Liver (tissue), 9 donors: ENCODE results near the gene BAIAP3. TPM values are rescaled to one million over a fixed set of nuclear protein-coding genes. Genes with fewer than 3 reads are reported as not detected.

ENCODE experiments used
- DNase-seq: peaks from one replicate; pipeline ENCODE4 v3.0.0-alpha.2; 2017; ENCODE audit warnings: low spot score
- H3K27ac ChIP-seq, 2 donors: one replicate each; pipeline ENCODE4 v1.7.0; 2013; ENCODE audit warnings: inconsistent platforms in 2 of 2, low read length in 2 of 2, control low read depth in 1 of 2, low read depth in 1 of 2, mild to moderate bottlenecking in 1 of 2
- H3K27me3 ChIP-seq, 4 donors: one replicate each; pipeline versions ENCODE4 v1.6.1 to v1.7.0; 2013; ENCODE audit warnings: low read length in 3 of 4, inconsistent platforms in 1 of 4, mild to moderate bottlenecking in 1 of 4, moderate library complexity in 1 of 4; ENCODE audit not compliant: control insufficient read depth in 4 of 4, insufficient read depth in 4 of 4
- H3K36me3 ChIP-seq, 4 donors: one replicate each; pipeline versions ENCODE4 v1.6.1 to v1.7.0; 2013; ENCODE audit warnings: low read length in 3 of 4, mild to moderate bottlenecking in 3 of 4, low read depth in 1 of 4, moderate library complexity in 1 of 4; ENCODE audit not compliant: control insufficient read depth in 4 of 4, insufficient read depth in 3 of 4
- H3K4me1 ChIP-seq, 4 donors: one replicate each; pipeline versions ENCODE4 v1.6.1 to v1.7.0; 2013; ENCODE audit warnings: low read length in 3 of 4, mild to moderate bottlenecking in 3 of 4, moderate library complexity in 1 of 4; ENCODE audit not compliant: control insufficient read depth in 4 of 4, insufficient read depth in 4 of 4
- H3K4me3 ChIP-seq, 3 donors: one replicate each; pipeline versions ENCODE4 v1.6.1 to v1.7.0; 2013; ENCODE audit warnings: low read length in 3 of 3, control low read depth in 1 of 3, low read depth in 1 of 3, mild to moderate bottlenecking in 1 of 3
- H3K9ac ChIP-seq, 2 donors: one replicate each; pipeline ENCODE4 v1.7.0; 2013; ENCODE audit warnings: low read length in 2 of 2, mild to moderate bottlenecking in 2 of 2, moderate library complexity in 2 of 2, control low read depth in 1 of 2, low read depth in 1 of 2
- H3K9me3 ChIP-seq, 4 donors: one replicate each; pipeline versions ENCODE4 v1.6.1 to v1.7.0; 2013; ENCODE audit warnings: low read length in 3 of 4; ENCODE audit not compliant: control insufficient read depth in 4 of 4
- FOXA1 ChIP-seq: IDR thresholded peaks from 2 replicates; pipeline ENCODE4 v1.6.1; 2016; ENCODE audit warnings: antibody characterized with exemption
- GABPA ChIP-seq, 2 donors: IDR thresholded peaks in 1 of 2; conservative IDR thresholded peaks in 1 of 2; 2 replicates each; pipeline ENCODE4 v1.6.1; 2016; ENCODE audit warnings: antibody characterized with exemption in 2 of 2, mild to moderate bottlenecking in 1 of 2, moderate library complexity in 1 of 2
- HNF4A ChIP-seq, 2 donors: conservative IDR thresholded peaks; 2 replicates each; pipeline ENCODE4 v1.6.1; 2016; ENCODE audit warnings: antibody characterized with exemption in 2 of 2, mild to moderate bottlenecking in 2 of 2
- JUND ChIP-seq, 2 donors: IDR thresholded peaks; 2 replicates each; pipeline ENCODE4 v1.6.1; 2016; ENCODE audit warnings: antibody characterized with exemption in 2 of 2
- NR2F2 ChIP-seq: IDR thresholded peaks from 2 replicates; pipeline ENCODE4 v1.6.1; 2016; ENCODE audit warnings: antibody characterized with exemption
- RAD21 ChIP-seq, 2 donors: IDR thresholded peaks; 2 replicates each; pipeline ENCODE4 v1.6.1; 2016; ENCODE audit warnings: antibody characterized with exemption in 2 of 2, mild to moderate bottlenecking in 2 of 2
- TAF1 ChIP-seq: conservative IDR thresholded peaks from 2 replicates; pipeline ENCODE4 v1.6.1; 2016; ENCODE audit warnings: antibody characterized with exemption, mild to moderate bottlenecking
- YY1 ChIP-seq: IDR thresholded peaks from 2 replicates; pipeline ENCODE4 v1.6.1; 2016; ENCODE audit warnings: antibody characterized with exemption, mild to moderate bottlenecking
- WGBS: extraction: QIAGEN DNeasy Blood & Tissue Kit; methylation state at CpG from one replicate; pipeline ENCODE4 v1.1.7; 2013; 5-methylcytosine and 5-hydroxymethylcytosine counted together
- polyA plus RNA-seq, 2 donors: library from polyadenylated mRNA; stranded (reverse) in 1 of 2; unstranded in 1 of 2; fragments of 200-250 nt in 1 of 2; fragments of >200 nt in 1 of 2; fragmentation: Nextera tagmentation in 1 of 2; extraction: Ambion mirVana in 1 of 2; gene quantifications; one replicate each; pipeline versions ENCODE4 v1.2.1 to v1.2.3, GENCODE V29; 2013 to 2015
- total RNA-seq, 2 donors: library from RNA; depleted of rRNA; stranded (reverse); fragments of >200 nt; gene quantifications; one replicate each; pipeline ENCODE4 v1.2.3, GENCODE V29; 2014
- TF ChIP-seq, protein P1 (sequence below): IDR thresholded peaks from 2 replicates; pipeline ENCODE4 v1.6.1; 2016; ENCODE audit warnings: antibody characterized with exemption
- TF ChIP-seq, protein P2 (sequence below): IDR thresholded peaks from 2 replicates; pipeline ENCODE4 v1.6.1; 2016; ENCODE audit warnings: antibody characterized with exemption, mild to moderate bottlenecking
- TF ChIP-seq, protein P3 (sequence below): IDR thresholded peaks from 2 replicates; pipeline ENCODE4 v1.6.1; 2016; ENCODE audit warnings: antibody characterized with exemption
- TF ChIP-seq, protein P4 (sequence below): IDR thresholded peaks from 2 replicates; pipeline ENCODE4 v1.6.1; 2016; ENCODE audit warnings: antibody characterized with exemption
- TF ChIP-seq, protein P5 (sequence below): fragments of 150-350 bp; IDR thresholded peaks from 2 replicates; pipeline ENCODE4 v1.5.1; 2017; ENCODE audit warnings: improper control_type of control experiment, low read depth, low read length; ENCODE audit not compliant: missing input control
- donor health status: healthy.
- donor health status: healthy.
- donor health status: healthy.
- donor health status: healthy.
- donor health status: healthy.

Gene BAIAP3
- total and polyA plus RNA-seq, 4 donors: 1.6 to 3.8 (median 2.6) TPM

DNA sequence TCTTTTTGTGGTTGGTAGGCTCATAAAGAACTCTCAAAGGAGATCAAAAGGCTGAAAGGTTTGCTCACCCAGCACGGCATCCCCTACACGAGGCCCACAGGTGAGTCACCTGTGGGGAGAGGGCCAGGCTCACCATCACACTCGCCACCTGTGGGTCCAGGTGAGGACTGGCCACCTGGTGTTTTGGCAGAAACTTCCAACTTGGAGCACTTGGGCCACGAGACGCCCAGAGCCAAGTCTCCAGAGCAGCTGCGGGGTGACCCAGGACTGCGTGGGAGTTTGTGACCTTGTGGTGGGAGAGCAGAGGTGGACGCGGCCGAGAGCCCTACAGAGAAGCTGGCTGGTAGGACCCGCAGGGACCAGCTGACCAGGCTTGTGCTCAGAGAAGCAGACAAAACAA lies 29.4 kb downstream of the BAIAP3 start:
- WGBS: 92% methylated on average over 11 of the region's 11 CpGs
- Histone ChIP-seq H3K36me3 (peaks cover 4 to 51% (median 32%) of the 10 kb centered on the region in 4 donors), H3K9me3 (no peaks in the 10 kb centered on the region), H3K27me3 (no peaks in the 10 kb centered on the region), H3K4me1 (no peaks in the 10 kb centered on the region), H3K9ac (no peak overlapping the region), H3K27ac (no peak overlapping the region), H3K4me3 (no peak overlapping the region)
- TF ChIP-seq, protein P1, sequence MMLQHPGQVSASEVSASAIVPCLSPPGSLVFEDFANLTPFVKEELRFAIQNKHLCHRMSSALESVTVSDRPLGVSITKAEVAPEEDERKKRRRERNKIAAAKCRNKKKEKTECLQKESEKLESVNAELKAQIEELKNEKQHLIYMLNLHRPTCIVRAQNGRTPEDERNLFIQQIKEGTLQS: no peak
- no peak for TF ChIP-seq HNF4A (conservative IDR thresholded peaks at IDR 0.05)
- TF ChIP-seq GABPA (IDR thresholded peaks at IDR 0.05 in 1 of 2, conservative IDR thresholded peaks at IDR 0.05 in 1 of 2): no peak
- no peak for TF ChIP-seq RAD21 (IDR thresholded peaks at IDR 0.05)
- TF ChIP-seq, protein P2, sequence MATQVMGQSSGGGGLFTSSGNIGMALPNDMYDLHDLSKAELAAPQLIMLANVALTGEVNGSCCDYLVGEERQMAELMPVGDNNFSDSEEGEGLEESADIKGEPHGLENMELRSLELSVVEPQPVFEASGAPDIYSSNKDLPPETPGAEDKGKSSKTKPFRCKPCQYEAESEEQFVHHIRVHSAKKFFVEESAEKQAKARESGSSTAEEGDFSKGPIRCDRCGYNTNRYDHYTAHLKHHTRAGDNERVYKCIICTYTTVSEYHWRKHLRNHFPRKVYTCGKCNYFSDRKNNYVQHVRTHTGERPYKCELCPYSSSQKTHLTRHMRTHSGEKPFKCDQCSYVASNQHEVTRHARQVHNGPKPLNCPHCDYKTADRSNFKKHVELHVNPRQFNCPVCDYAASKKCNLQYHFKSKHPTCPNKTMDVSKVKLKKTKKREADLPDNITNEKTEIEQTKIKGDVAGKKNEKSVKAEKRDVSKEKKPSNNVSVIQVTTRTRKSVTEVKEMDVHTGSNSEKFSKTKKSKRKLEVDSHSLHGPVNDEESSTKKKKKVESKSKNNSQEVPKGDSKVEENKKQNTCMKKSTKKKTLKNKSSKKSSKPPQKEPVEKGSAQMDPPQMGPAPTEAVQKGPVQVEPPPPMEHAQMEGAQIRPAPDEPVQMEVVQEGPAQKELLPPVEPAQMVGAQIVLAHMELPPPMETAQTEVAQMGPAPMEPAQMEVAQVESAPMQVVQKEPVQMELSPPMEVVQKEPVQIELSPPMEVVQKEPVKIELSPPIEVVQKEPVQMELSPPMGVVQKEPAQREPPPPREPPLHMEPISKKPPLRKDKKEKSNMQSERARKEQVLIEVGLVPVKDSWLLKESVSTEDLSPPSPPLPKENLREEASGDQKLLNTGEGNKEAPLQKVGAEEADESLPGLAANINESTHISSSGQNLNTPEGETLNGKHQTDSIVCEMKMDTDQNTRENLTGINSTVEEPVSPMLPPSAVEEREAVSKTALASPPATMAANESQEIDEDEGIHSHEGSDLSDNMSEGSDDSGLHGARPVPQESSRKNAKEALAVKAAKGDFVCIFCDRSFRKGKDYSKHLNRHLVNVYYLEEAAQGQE: no peak
- TF ChIP-seq, protein P3, sequence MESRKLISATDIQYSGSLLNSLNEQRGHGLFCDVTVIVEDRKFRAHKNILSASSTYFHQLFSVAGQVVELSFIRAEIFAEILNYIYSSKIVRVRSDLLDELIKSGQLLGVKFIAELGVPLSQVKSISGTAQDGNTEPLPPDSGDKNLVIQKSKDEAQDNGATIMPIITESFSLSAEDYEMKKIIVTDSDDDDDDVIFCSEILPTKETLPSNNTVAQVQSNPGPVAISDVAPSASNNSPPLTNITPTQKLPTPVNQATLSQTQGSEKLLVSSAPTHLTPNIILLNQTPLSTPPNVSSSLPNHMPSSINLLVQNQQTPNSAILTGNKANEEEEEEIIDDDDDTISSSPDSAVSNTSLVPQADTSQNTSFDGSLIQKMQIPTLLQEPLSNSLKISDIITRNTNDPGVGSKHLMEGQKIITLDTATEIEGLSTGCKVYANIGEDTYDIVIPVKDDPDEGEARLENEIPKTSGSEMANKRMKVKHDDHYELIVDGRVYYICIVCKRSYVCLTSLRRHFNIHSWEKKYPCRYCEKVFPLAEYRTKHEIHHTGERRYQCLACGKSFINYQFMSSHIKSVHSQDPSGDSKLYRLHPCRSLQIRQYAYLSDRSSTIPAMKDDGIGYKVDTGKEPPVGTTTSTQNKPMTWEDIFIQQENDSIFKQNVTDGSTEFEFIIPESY: no peak
- TF ChIP-seq, protein P4, sequence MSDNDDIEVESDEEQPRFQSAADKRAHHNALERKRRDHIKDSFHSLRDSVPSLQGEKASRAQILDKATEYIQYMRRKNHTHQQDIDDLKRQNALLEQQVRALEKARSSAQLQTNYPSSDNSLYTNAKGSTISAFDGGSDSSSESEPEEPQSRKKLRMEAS: no peak
- TF ChIP-seq YY1: no peak
- no peak for DNase-seq

GRCh38 chr16:1363501-1364041 lies 30.1 kb downstream of the BAIAP3 start:
- no peaks in the 10 kb centered on the region for H3K9me3 ChIP-seq
- H3K4me1 ChIP-seq: no peaks in the 10 kb centered on the region
- H3K9ac ChIP-seq: no peak overlapping the region
- no peaks in the 10 kb centered on the region for H3K27me3 ChIP-seq
- TF ChIP-seq NR2F2 (no peak), JUND (IDR thresholded peaks at IDR 0.05) (no peak), RAD21 (IDR thresholded peaks at IDR 0.05) (peak; percentile 72 to 84), GABPA (IDR thresholded peaks at IDR 0.05 in 1 of 2, conservative IDR thresholded peaks at IDR 0.05 in 1 of 2) (no peak), TAF1 (no peak), FOXA1 (no peak)
- TF ChIP-seq, protein P5, sequence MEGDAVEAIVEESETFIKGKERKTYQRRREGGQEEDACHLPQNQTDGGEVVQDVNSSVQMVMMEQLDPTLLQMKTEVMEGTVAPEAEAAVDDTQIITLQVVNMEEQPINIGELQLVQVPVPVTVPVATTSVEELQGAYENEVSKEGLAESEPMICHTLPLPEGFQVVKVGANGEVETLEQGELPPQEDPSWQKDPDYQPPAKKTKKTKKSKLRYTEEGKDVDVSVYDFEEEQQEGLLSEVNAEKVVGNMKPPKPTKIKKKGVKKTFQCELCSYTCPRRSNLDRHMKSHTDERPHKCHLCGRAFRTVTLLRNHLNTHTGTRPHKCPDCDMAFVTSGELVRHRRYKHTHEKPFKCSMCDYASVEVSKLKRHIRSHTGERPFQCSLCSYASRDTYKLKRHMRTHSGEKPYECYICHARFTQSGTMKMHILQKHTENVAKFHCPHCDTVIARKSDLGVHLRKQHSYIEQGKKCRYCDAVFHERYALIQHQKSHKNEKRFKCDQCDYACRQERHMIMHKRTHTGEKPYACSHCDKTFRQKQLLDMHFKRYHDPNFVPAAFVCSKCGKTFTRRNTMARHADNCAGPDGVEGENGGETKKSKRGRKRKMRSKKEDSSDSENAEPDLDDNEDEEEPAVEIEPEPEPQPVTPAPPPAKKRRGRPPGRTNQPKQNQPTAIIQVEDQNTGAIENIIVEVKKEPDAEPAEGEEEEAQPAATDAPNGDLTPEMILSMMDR: peak; percentile 71
- TF ChIP-seq, protein P1: no peak
- DNase-seq: peak; percentile 81
- H3K27ac ChIP-seq: no peak overlapping the region
- H3K36me3 ChIP-seq: peaks cover 4 to 54% (median 33%) of the 10 kb centered on the region in 4 donors
- H3K4me3 ChIP-seq: no peak overlapping the region
- WGBS: 44% methylated on average over 18 of the region's 18 CpGs
